CD4-positive, alpha-beta T cell (primary cell): ENCODE data around the gene HS6ST3. TPM values are rescaled to one million over a fixed set of nuclear protein-coding genes. Genes with fewer than 3 reads are reported as not detected.

Experiments used
- ATAC-seq: fragments of 200-7000 bp; cut with Tn5 transposase; one replicate; pipeline ENCODE4 v1.10.0; 2022; ENCODE audit warnings: mild to moderate bottlenecking; ENCODE audit not compliant: poor library complexity
- CTCF ChIA-PET: fragments of 350-600 bp; sonication (Branson Sonifier 250); formaldehyde crosslinking; loops from one replicate; lab custom pipeline; 2021; ENCODE audit warnings: antibody characterized with exemption, inconsistent platforms; lab: Charles Lee
- POLR2A ChIA-PET: fragments of 350-600 bp; sonication (Branson Sonifier 250); formaldehyde crosslinking; loops from one replicate; lab custom pipeline; 2021; ENCODE audit warnings: antibody characterized with exemption, inconsistent platforms; lab: Charles Lee
- DNase-seq, 14 experiments: peaks; one replicate each; pipeline ENCODE4 v3.0.0-alpha.2; 2013 to 2020; ENCODE audit warnings: mixed read lengths in 2 of 14
- H3K27ac ChIP-seq, 2 donors: one replicate each; pipeline versions ENCODE4 v1.5.1 to v1.7.0; 2013; ENCODE audit warnings: low read length in 2 of 2, low read depth in 1 of 2, mild to moderate bottlenecking in 1 of 2
- H3K27me3 ChIP-seq, 2 experiments: 1 replicate in 1 of 2; 2 replicates in 1 of 2; pipeline versions ENCODE4 v1.6.1 to v1.7.0; 2013; ENCODE audit warnings: low read length in 2 of 2, control low read depth in 1 of 2, mild to moderate bottlenecking in 1 of 2, moderate library complexity in 1 of 2; ENCODE audit not compliant: insufficient read depth in 2 of 2, control insufficient read depth in 1 of 2
- H3K36me3 ChIP-seq: one replicate; pipeline ENCODE4 v1.6.1; 2013; ENCODE audit warnings: low read length, control low read depth; ENCODE audit not compliant: insufficient read depth
- H3K4me1 ChIP-seq: one replicate; pipeline ENCODE4 v1.6.1; 2013; ENCODE audit warnings: low read length, control low read depth; ENCODE audit not compliant: insufficient read depth
- H3K4me3 ChIP-seq: one replicate; pipeline ENCODE4 v1.5.1; 2013; ENCODE audit warnings: mild to moderate bottlenecking, low read length, moderate library complexity
- H3K9me3 ChIP-seq, 2 experiments: 1 replicate in 1 of 2; 2 replicates in 1 of 2; pipeline versions ENCODE4 v1.6.1 to v1.7.0; 2013; ENCODE audit warnings: low read length in 2 of 2, mild to moderate bottlenecking in 2 of 2, control low read depth in 1 of 2, moderate library complexity in 1 of 2; ENCODE audit not compliant: control insufficient read depth in 1 of 2, insufficient read depth in 1 of 2
- H3K27ac Mint-ChIP-seq: one replicate; pipeline ENCODE4 v1.8.0; 2020; ENCODE audit warnings: mixed read lengths
- H3K27me3 Mint-ChIP-seq: one replicate; pipeline ENCODE4 v1.8.0; 2021; ENCODE audit warnings: mixed read lengths
- H3K36me3 Mint-ChIP-seq: one replicate; pipeline ENCODE4 v1.8.0; 2021; ENCODE audit warnings: low read depth, mixed read lengths
- H3K4me1 Mint-ChIP-seq: one replicate; pipeline ENCODE4 v1.8.0; 2021; ENCODE audit warnings: low read depth, mixed read lengths
- H3K4me3 Mint-ChIP-seq: one replicate; pipeline ENCODE4 v1.8.0; 2020; ENCODE audit warnings: mild to moderate bottlenecking, mixed read lengths
- H3K9me3 Mint-ChIP-seq: one replicate; pipeline ENCODE4 v1.8.0; 2020; ENCODE audit warnings: mixed read lengths
- CTCF ChIP-seq: fragments of 200-600 bp; IDR thresholded peaks from one replicate; pipeline ENCODE4 v1.8.0; 2022; ENCODE audit warnings: antibody characterized with exemption, mild to moderate bottlenecking
- intact Hi-C, 2 experiments: fragments of 100-400 bp; cut with DNase I in 1 of 2; cut with micrococcal nuclease in 1 of 2; formaldehyde crosslinking; loops; one replicate each; pipeline versions ENCODE4 v1.15.1 to v1.9.0; 2023 to 2025; cut with DNase I, micrococcal nuclease
- total RNA-seq, 174 experiments: library from RNA in 2 of 174; stranded (reverse) in 2 of 174; gene quantifications; one replicate each; pipeline ENCODE4 v1.2.3 and lab custom pipeline; 2021 to 2026

HS6ST3 gene
- total RNA-seq, 2 experiments from 2014 or later: not detected

- Mint-ChIP-seq H3K27ac (no peak overlapping the region), H3K36me3 (no peaks in the 10 kb centered on the region), H3K9me3 (peaks cover 17% of the 10 kb centered on the region), H3K27me3 (peaks cover 6% of the 10 kb centered on the region), H3K4me1 (no peaks in the 10 kb centered on the region), H3K4me3 (no peak overlapping the region)
- CTCF ChIA-PET: no interaction called here
- H3K27ac ChIP-seq: no peak overlapping the region
- no peak for TF ChIP-seq CTCF
- POLR2A ChIA-PET: no interaction called here
- peaks cover 0 to 6% of the 10 kb centered on the region in 2 experiments for H3K9me3 ChIP-seq
- intact Hi-C loops: no loop called here
- ATAC-seq: no peak
- no peaks in the 10 kb centered on the region for H3K4me1 ChIP-seq
- H3K27me3 ChIP-seq: no peaks in the 10 kb centered on the region
- H3K36me3 ChIP-seq: no peaks in the 10 kb centered on the region
- DNase-seq: no peak
- no peak overlapping the region for H3K4me3 ChIP-seq
Measured at GRCh38 chr13:96198038-96198437, 108.1 kb downstream of the HS6ST3 start.

GRCh38 chr13:96199315-96199714 lies 109.4 kb downstream of the HS6ST3 start:
- no peak for ATAC-seq
- no peaks in the 10 kb centered on the region for H3K27me3 ChIP-seq
- no peaks in the 10 kb centered on the region for H3K4me1 ChIP-seq
- peaks cover 0 to 6% of the 10 kb centered on the region in 2 experiments for H3K9me3 ChIP-seq
- no peaks in the 10 kb centered on the region for H3K4me1 Mint-ChIP-seq
- H3K36me3 ChIP-seq: no peaks in the 10 kb centered on the region
- no peaks in the 10 kb centered on the region for H3K36me3 Mint-ChIP-seq
- CTCF ChIA-PET: no interaction called here
- no peak for DNase-seq
- H3K4me3 ChIP-seq: no peak overlapping the region
- H3K27me3 Mint-ChIP-seq: peaks cover 6% of the 10 kb centered on the region
- H3K4me3 Mint-ChIP-seq: no peak overlapping the region
- no peak overlapping the region for H3K27ac Mint-ChIP-seq
- H3K9me3 Mint-ChIP-seq: peaks cover 14% of the 10 kb centered on the region
- no peak overlapping the region for H3K27ac ChIP-seq
- intact Hi-C loops: no loop called here
- no peak for TF ChIP-seq CTCF
- POLR2A ChIA-PET: no interaction called here

- no peaks in the 10 kb centered on the region for H3K27me3 ChIP-seq
- no peak overlapping the region for H3K27ac ChIP-seq
- peaks cover 0 to 6% of the 10 kb centered on the region in 2 experiments for H3K9me3 ChIP-seq
- Mint-ChIP-seq H3K4me1 (no peaks in the 10 kb centered on the region), H3K36me3 (no peaks in the 10 kb centered on the region), H3K4me3 (no peak overlapping the region), H3K9me3 (peaks cover 14% of the 10 kb centered on the region), H3K27me3 (peaks cover 6% of the 10 kb centered on the region), H3K27ac (no peak overlapping the region)
- no peak for TF ChIP-seq CTCF
- H3K4me1 ChIP-seq: no peaks in the 10 kb centered on the region
- ChIA-PET CTCF (no interaction called here), POLR2A (no interaction called here)
- no peak for ATAC-seq
- no peak for DNase-seq
- no peaks in the 10 kb centered on the region for H3K36me3 ChIP-seq
- H3K4me3 ChIP-seq: no peak overlapping the region
- intact Hi-C loops: no loop called here
Measured at GRCh38 chr13:96200810-96201209, 110.9 kb downstream of the HS6ST3 start.
